WTC11 (cell line): ENCODE data around the gene PDCL2. TPM values are rescaled to one million over a fixed set of nuclear protein-coding genes. Genes with fewer than 3 reads are reported as not detected.

Experiments
- ATAC-seq: fragments of 200-7000 bp; cut with Tn5 transposase; 2 replicates; pipeline ENCODE4 v1.10.0; 2021; ENCODE audit warnings: mild to moderate bottlenecking, moderate library complexity
- CTCF ChIA-PET: fragments of 300-600 bp; sonication (Branson Sonifier 250); formaldehyde crosslinking; loops from one replicate; lab custom pipeline; 2021; ENCODE audit warnings: antibody characterized with exemption; lab: Charles Lee
- POLR2A ChIA-PET: fragments of 350-600 bp; sonication (Branson Sonifier 250); formaldehyde crosslinking; loops from one replicate; lab custom pipeline; 2021; ENCODE audit warnings: antibody characterized with exemption; lab: Charles Lee
- DNase-seq: peaks from one replicate; pipeline ENCODE4 v3.0.0; 2021; ENCODE audit warnings: low spot score
- H3K27ac Mint-ChIP-seq: 2 replicates; pipeline ENCODE4 v1.8.0; 2021; ENCODE audit warnings: mixed read lengths
- H3K27me3 Mint-ChIP-seq: 2 replicates; pipeline ENCODE4 v1.8.0; 2021; ENCODE audit warnings: low read depth, mild to moderate bottlenecking, moderate library complexity, mixed read lengths
- H3K36me3 Mint-ChIP-seq: 2 replicates; pipeline ENCODE4 v1.8.0; 2021; ENCODE audit warnings: mixed read lengths
- H3K4me1 Mint-ChIP-seq: 2 replicates; pipeline ENCODE4 v1.8.0; 2022; ENCODE audit warnings: mixed read lengths
- H3K4me3 Mint-ChIP-seq: 2 replicates; pipeline ENCODE4 v1.8.0; 2021; ENCODE audit warnings: mild to moderate bottlenecking, moderate library complexity, mixed read lengths
- H3K9me3 Mint-ChIP-seq: 2 replicates; pipeline ENCODE4 v1.8.0; 2021; ENCODE audit warnings: mixed read lengths
- ETV6 ChIP-seq: sonication (generic); formaldehyde crosslinking; IDR thresholded peaks from 2 replicates; pipeline ENCODE4 v1.8.1; 2022; ENCODE audit warnings: mild to moderate bottlenecking, missing genetic modification reagents
- GABPB1 ChIP-seq: sonication (generic); formaldehyde crosslinking; IDR thresholded peaks from 2 replicates; pipeline ENCODE4 v1.8.1; 2023; ENCODE audit warnings: mild to moderate bottlenecking, missing genetic modification reagents
- GTF2I ChIP-seq: fragments of 250-450 bp; sonication (Bioruptor Pico); conservative IDR thresholded peaks from 2 replicates; pipeline ENCODE4 v1.4.0; 2021; ENCODE audit warnings: mild to moderate bottlenecking
- MXD4 ChIP-seq: fragments of 250-450 bp; sonication (Bioruptor Pico); IDR thresholded peaks from 2 replicates; pipeline ENCODE4 v1.8.0; 2021; ENCODE audit warnings: mild to moderate bottlenecking, moderate library complexity, borderline replicate concordance
- NFATC4 ChIP-seq: fragments of 250-450 bp; sonication (Bioruptor Pico); IDR thresholded peaks from 2 replicates; pipeline ENCODE4 v1.9.0; 2021; ENCODE audit warnings: mild to moderate bottlenecking
- NR3C1 ChIP-seq: sonication (generic); formaldehyde crosslinking; conservative IDR thresholded peaks from 2 replicates; pipeline ENCODE4 v1.8.1; 2023; ENCODE audit warnings: low read depth, mild to moderate bottlenecking, missing genetic modification reagents
- RELA ChIP-seq: sonication (generic); formaldehyde crosslinking; IDR thresholded peaks from 2 replicates; pipeline ENCODE4 v1.8.1; 2022; ENCODE audit warnings: missing genetic modification reagents, mild to moderate bottlenecking, borderline replicate concordance
- SMAD4 ChIP-seq: sonication (generic); formaldehyde crosslinking; IDR thresholded peaks from 2 replicates; pipeline ENCODE4 v1.8.0; 2022; ENCODE audit warnings: mild to moderate bottlenecking, missing genetic modification reagents
- TCF7 ChIP-seq: sonication (generic); formaldehyde crosslinking; IDR thresholded peaks from 2 replicates; pipeline ENCODE4 v1.8.0; 2022; ENCODE audit warnings: mild to moderate bottlenecking, low read depth, missing genetic modification reagents, moderate library complexity
- ZNF219 ChIP-seq: sonication (generic); formaldehyde crosslinking; IDR thresholded peaks from 2 replicates; pipeline ENCODE4 v1.8.0; 2023; ENCODE audit warnings: missing genetic modification reagents, mild to moderate bottlenecking, borderline replicate concordance
- ZNF232 ChIP-seq: sonication (generic); formaldehyde crosslinking; IDR thresholded peaks from 2 replicates; pipeline ENCODE4 v1.8.0; 2022; ENCODE audit warnings: mild to moderate bottlenecking, missing genetic modification reagents
- ZNF396 ChIP-seq: fragments of 250-450 bp; sonication (Bioruptor Pico); IDR thresholded peaks from 2 replicates; pipeline ENCODE4 v1.8.0; 2021; ENCODE audit warnings: mild to moderate bottlenecking, moderate library complexity, borderline replicate concordance
- ZNF671 ChIP-seq: fragments of 250-450 bp; sonication (Bioruptor Pico); IDR thresholded peaks from 2 replicates; pipeline ENCODE4 v1.8.0; 2021; ENCODE audit warnings: mild to moderate bottlenecking
- total RNA-seq: library from RNA; stranded (reverse); gene quantifications from 3 replicates; pipeline ENCODE4 v1.2.3, GENCODE V29; 2021
- TF ChIP-seq, protein P1 (sequence below): sonication (generic); formaldehyde crosslinking; IDR thresholded peaks from 2 replicates; pipeline ENCODE4 v1.8.1; 2023; ENCODE audit warnings: mild to moderate bottlenecking, missing genetic modification reagents
- TF ChIP-seq, protein P2 (sequence below): sonication (generic); formaldehyde crosslinking; IDR thresholded peaks from 2 replicates; pipeline ENCODE4 v1.8.1; 2022; ENCODE audit warnings: mild to moderate bottlenecking, missing genetic modification reagents, moderate library complexity, borderline replicate concordance
- TF ChIP-seq, protein P3 (sequence below): sonication (generic); formaldehyde crosslinking; IDR thresholded peaks from 2 replicates; pipeline ENCODE4 v1.8.1; 2022; ENCODE audit warnings: missing genetic modification reagents, borderline replicate concordance
- TF ChIP-seq, protein P4 (sequence below): fragments of 200-600 bp; IDR thresholded peaks from 2 replicates; pipeline ENCODE4 v1.8.0; 2022; ENCODE audit warnings: antibody characterized with exemption
- TF ChIP-seq, protein P5 (sequence below): fragments of 250-450 bp; sonication (Bioruptor Pico); IDR thresholded peaks from 2 replicates; pipeline ENCODE4 v1.9.0; 2021; ENCODE audit warnings: mild to moderate bottlenecking
- TF ChIP-seq, protein P6 (sequence below): sonication (generic); formaldehyde crosslinking; IDR thresholded peaks from 2 replicates; pipeline ENCODE4 v1.8.0; 2022; ENCODE audit warnings: mild to moderate bottlenecking, missing genetic modification reagents
- TF ChIP-seq, protein P7 (sequence below): fragments of 250-450 bp; sonication (Bioruptor Pico); conservative IDR thresholded peaks from 2 replicates; pipeline ENCODE4 v1.9.0; 2021; ENCODE audit warnings: mild to moderate bottlenecking

Gene PDCL2
- total RNA-seq, 1 experiment from 2014 or later = not detected

DNA sequence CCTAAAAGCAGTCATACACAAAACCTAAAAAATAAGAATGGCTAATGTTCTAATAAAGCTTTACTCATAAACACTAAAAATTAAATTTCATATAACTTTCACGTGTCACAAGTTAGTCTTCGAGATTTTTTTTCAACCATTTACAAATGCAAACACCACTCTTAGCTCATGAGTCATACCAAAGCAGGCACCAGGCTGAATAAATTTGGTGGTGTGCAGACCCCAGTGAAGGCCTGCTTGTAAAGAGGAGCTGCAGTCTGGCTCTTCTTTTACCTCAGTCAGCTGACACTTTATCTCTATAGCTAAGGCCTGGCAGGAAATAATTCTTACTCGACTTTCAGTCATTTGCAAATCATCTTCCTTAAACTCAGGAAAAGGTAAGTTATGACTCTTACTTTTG is 82.8 kb downstream of the PDCL2 start:
- H3K27me3 Mint-ChIP-seq = no peaks in the 10 kb centered on the region
- POLR2A ChIA-PET = no interaction called here
- H3K4me3 Mint-ChIP-seq = no peak overlapping the region
- H3K36me3 Mint-ChIP-seq = 0 out of 2 replicates have a peak, but pooled peaks cover 13% of the 10 kb centered on the region
- H3K27ac Mint-ChIP-seq = no peak overlapping the region
- DNase-seq (no peak), ATAC-seq (no peak)
- TF ChIP-seq, protein P1, sequence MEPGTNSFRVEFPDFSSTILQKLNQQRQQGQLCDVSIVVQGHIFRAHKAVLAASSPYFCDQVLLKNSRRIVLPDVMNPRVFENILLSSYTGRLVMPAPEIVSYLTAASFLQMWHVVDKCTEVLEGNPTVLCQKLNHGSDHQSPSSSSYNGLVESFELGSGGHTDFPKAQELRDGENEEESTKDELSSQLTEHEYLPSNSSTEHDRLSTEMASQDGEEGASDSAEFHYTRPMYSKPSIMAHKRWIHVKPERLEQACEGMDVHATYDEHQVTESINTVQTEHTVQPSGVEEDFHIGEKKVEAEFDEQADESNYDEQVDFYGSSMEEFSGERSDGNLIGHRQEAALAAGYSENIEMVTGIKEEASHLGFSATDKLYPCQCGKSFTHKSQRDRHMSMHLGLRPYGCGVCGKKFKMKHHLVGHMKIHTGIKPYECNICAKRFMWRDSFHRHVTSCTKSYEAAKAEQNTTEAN (CRISPR knock-in tag) = no peak
- TF ChIP-seq, protein P2, sequence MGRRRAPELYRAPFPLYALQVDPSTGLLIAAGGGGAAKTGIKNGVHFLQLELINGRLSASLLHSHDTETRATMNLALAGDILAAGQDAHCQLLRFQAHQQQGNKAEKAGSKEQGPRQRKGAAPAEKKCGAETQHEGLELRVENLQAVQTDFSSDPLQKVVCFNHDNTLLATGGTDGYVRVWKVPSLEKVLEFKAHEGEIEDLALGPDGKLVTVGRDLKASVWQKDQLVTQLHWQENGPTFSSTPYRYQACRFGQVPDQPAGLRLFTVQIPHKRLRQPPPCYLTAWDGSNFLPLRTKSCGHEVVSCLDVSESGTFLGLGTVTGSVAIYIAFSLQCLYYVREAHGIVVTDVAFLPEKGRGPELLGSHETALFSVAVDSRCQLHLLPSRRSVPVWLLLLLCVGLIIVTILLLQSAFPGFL = no peak
- no peak for TF ChIP-seq SMAD4 (CRISPR knock-in tag)
- no peak for TF ChIP-seq ZNF671 (CRISPR knock-in tag)
- TF ChIP-seq, protein P3, sequence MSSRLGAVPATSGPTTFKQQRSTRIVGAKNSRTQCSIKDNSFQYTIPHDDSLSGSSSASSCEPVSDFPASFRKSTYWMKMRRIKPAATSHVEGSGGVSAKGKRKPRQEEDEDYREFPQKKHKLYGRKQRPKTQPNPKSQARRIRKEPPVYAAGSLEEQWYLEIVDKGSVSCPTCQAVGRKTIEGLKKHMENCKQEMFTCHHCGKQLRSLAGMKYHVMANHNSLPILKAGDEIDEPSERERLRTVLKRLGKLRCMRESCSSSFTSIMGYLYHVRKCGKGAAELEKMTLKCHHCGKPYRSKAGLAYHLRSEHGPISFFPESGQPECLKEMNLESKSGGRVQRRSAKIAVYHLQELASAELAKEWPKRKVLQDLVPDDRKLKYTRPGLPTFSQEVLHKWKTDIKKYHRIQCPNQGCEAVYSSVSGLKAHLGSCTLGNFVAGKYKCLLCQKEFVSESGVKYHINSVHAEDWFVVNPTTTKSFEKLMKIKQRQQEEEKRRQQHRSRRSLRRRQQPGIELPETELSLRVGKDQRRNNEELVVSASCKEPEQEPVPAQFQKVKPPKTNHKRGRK (CRISPR knock-in tag) = no peak
- TF ChIP-seq, protein P4, sequence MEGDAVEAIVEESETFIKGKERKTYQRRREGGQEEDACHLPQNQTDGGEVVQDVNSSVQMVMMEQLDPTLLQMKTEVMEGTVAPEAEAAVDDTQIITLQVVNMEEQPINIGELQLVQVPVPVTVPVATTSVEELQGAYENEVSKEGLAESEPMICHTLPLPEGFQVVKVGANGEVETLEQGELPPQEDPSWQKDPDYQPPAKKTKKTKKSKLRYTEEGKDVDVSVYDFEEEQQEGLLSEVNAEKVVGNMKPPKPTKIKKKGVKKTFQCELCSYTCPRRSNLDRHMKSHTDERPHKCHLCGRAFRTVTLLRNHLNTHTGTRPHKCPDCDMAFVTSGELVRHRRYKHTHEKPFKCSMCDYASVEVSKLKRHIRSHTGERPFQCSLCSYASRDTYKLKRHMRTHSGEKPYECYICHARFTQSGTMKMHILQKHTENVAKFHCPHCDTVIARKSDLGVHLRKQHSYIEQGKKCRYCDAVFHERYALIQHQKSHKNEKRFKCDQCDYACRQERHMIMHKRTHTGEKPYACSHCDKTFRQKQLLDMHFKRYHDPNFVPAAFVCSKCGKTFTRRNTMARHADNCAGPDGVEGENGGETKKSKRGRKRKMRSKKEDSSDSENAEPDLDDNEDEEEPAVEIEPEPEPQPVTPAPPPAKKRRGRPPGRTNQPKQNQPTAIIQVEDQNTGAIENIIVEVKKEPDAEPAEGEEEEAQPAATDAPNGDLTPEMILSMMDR = no peak
- TF ChIP-seq NFATC4 (CRISPR knock-in tag) = no peak
- TF ChIP-seq ETV6 (CRISPR knock-in tag) = no peak
- TF ChIP-seq MXD4 (CRISPR knock-in tag) = no peak
- TF ChIP-seq RELA = no peak
- no peak for TF ChIP-seq ZNF232 (CRISPR knock-in tag)
- TF ChIP-seq ZNF396 (CRISPR knock-in tag) = no peak
- TF ChIP-seq NR3C1 (CRISPR knock-in tag) = no peak
- TF ChIP-seq TCF7 (CRISPR knock-in tag) = no peak
- no peak for TF ChIP-seq GTF2I (CRISPR knock-in tag)
- TF ChIP-seq, protein P5, sequence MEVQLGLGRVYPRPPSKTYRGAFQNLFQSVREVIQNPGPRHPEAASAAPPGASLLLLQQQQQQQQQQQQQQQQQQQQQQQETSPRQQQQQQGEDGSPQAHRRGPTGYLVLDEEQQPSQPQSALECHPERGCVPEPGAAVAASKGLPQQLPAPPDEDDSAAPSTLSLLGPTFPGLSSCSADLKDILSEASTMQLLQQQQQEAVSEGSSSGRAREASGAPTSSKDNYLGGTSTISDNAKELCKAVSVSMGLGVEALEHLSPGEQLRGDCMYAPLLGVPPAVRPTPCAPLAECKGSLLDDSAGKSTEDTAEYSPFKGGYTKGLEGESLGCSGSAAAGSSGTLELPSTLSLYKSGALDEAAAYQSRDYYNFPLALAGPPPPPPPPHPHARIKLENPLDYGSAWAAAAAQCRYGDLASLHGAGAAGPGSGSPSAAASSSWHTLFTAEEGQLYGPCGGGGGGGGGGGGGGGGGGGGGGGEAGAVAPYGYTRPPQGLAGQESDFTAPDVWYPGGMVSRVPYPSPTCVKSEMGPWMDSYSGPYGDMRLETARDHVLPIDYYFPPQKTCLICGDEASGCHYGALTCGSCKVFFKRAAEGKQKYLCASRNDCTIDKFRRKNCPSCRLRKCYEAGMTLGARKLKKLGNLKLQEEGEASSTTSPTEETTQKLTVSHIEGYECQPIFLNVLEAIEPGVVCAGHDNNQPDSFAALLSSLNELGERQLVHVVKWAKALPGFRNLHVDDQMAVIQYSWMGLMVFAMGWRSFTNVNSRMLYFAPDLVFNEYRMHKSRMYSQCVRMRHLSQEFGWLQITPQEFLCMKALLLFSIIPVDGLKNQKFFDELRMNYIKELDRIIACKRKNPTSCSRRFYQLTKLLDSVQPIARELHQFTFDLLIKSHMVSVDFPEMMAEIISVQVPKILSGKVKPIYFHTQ (CRISPR knock-in tag) = no peak
- H3K4me1 Mint-ChIP-seq = peaks cover 10% of the 10 kb centered on the region
- peaks cover 4% of the 10 kb centered on the region; the same call in 1 of the 2 replicates for H3K9me3 Mint-ChIP-seq
- CTCF ChIA-PET = interaction anchor here (1.0 kb wide), 1 partner anchor 31 kb away, joined by 3 read pairs; no protein-coding TSS in a partner anchor

DNA sequence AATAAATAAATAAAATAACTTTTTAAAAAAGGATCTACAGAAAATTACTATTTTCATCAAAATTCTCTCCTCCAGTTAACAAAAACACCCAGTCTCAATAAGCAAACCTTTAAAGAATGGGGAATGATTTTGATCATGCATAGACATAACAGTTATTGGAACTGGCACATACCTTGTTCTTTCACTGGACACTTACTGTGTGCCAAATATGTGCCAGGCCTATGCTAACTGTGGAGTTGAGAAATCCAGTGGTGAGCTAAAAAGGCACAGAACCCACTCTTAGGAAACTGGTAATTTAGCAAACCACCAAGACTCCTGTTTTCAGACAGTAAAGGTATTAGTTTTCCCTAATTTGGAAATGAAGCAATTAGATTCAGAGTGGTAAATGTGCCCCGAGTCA is 84.4 kb downstream of the PDCL2 start:
- DNase-seq (no peak), ATAC-seq (no peak)
- POLR2A ChIA-PET = no interaction called here
- Mint-ChIP-seq H3K27ac (no peak overlapping the region), H3K27me3 (no peaks in the 10 kb centered on the region), H3K4me3 (no peak overlapping the region), H3K4me1 (peaks cover 10% of the 10 kb centered on the region), H3K9me3 (peaks cover 4% of the 10 kb centered on the region; the same call in 1 of the 2 replicates), H3K36me3 (0 out of 2 replicates have a peak, but pooled peaks cover 13% of the 10 kb centered on the region)
- CTCF ChIA-PET = no interaction called here
- TF ChIP-seq, protein P6, sequence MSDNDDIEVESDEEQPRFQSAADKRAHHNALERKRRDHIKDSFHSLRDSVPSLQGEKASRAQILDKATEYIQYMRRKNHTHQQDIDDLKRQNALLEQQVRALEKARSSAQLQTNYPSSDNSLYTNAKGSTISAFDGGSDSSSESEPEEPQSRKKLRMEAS (CRISPR knock-in tag) = no peak
- TF ChIP-seq GABPB1 (no peak), TCF7 (CRISPR knock-in tag) (no peak), ZNF219 (CRISPR knock-in tag) (no peak)
- TF ChIP-seq, protein P7, sequence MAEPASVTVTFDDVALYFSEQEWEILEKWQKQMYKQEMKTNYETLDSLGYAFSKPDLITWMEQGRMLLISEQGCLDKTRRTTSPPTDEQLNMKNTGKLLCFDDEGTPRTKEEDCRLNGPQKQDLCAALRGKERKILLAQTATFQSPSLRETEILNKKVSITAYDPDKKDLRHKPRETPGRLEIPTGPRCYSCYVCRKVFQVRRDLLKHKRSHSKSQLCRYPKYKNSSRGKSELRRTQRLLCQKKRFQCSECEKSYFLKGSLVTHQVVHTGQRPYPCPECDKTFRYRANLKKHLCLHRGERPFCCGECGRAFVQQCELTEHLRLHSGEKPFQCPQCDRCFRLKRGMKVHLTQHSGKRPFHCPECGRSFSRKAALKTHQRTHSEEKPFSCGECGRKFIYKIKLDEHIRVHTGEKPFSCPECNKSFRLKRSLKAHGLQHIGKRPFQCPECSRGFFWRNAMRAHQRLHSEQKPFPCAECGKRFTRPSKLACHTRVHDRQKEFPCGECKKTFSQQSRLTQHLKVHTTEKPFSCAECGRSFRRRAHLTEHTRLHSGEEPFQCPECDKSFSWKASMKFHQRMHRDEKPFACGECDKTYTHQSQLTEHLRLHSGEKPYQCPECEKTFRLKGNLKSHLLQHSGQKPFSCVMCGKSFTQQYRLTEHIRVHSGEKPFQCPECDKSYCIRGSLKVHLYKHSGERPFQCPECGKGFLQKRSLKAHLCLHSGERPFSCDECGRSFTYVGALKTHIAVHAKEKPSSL = no peak
- TF ChIP-seq, protein P2 = no peak
